ENCODE results near the gene TINAG. TPM values are rescaled to one million over a fixed set of nuclear protein-coding genes. Genes with fewer than 3 reads are reported as not detected.
"Not testable (repeated sequence)": the region's sequence is repeated elsewhere in the genome, so short reads cannot be mapped to it uniquely, and the experiment has no call there.

Gene TINAG
- total RNA-seq, 1 donor from 2014 or later, result not detected

- TF ChIP-seq CTCF (conservative IDR thresholded peaks at IDR 0.05), result no peak
- H3K4me3 Mint-ChIP-seq, result no peak overlapping the region
- no peaks in the 10 kb centered on the region for H3K36me3 Mint-ChIP-seq (ENCODE audit: low read depth)
- no peaks in the 10 kb centered on the region for H3K27me3 Mint-ChIP-seq (ENCODE audit: low read depth)
- H3K4me1 Mint-ChIP-seq, result no peaks in the 10 kb centered on the region
- no peak for DNase-seq (ENCODE audit: low read depth, low spot score)
- H3K27ac Mint-ChIP-seq (ENCODE audit: unreplicated experiment), result no peak overlapping the region
- H3K9me3 Mint-ChIP-seq, result peaks cover 11% of the 10 kb centered on the region
Measured at GRCh38 chr6:54327631-54328030, 19.4 kb downstream of the TINAG start.

- H3K4me1 Mint-ChIP-seq; DNase-seq (ENCODE audit: low read depth, low spot score); H3K36me3 Mint-ChIP-seq (ENCODE audit: low read depth); H3K4me3 Mint-ChIP-seq; H3K27me3 Mint-ChIP-seq (ENCODE audit: low read depth); H3K27ac Mint-ChIP-seq (ENCODE audit: unreplicated experiment): not testable (repeated sequence)
- peaks cover 13% of the 10 kb centered on the region for H3K9me3 Mint-ChIP-seq
Measured at GRCh38 chr6:54331571-54331970, 23.3 kb downstream of the TINAG start.

GRCh38 chr6:54335871-54336270 is 27.6 kb downstream of the TINAG start:
- no peak for TF ChIP-seq CTCF (conservative IDR thresholded peaks at IDR 0.05)
- H3K27ac Mint-ChIP-seq (ENCODE audit: unreplicated experiment), result no peak overlapping the region
- H3K9me3 Mint-ChIP-seq, result peaks cover 6% of the 10 kb centered on the region
- no peaks in the 10 kb centered on the region for H3K36me3 Mint-ChIP-seq (ENCODE audit: low read depth)
- DNase-seq (ENCODE audit: low read depth, low spot score), result no peak
- H3K4me3 Mint-ChIP-seq, result no peak overlapping the region
- no peaks in the 10 kb centered on the region for H3K27me3 Mint-ChIP-seq (ENCODE audit: low read depth)
- no peaks in the 10 kb centered on the region for H3K4me1 Mint-ChIP-seq

- no peak for TF ChIP-seq CTCF (conservative IDR thresholded peaks at IDR 0.05)
- DNase-seq (ENCODE audit: low read depth, low spot score), result no peak
Measured at GRCh38 chr6:54353975-54354374, 45.7 kb downstream of the TINAG start.

GRCh38 chr6:54354608-54355007 is 46.4 kb downstream of the TINAG start:
- Mint-ChIP-seq H3K27me3 (ENCODE audit: low read depth) (no peaks in the 10 kb centered on the region), H3K4me1 (no peaks in the 10 kb centered on the region), H3K9me3 (no peaks in the 10 kb centered on the region), H3K27ac (ENCODE audit: unreplicated experiment) (no peak overlapping the region), H3K36me3 (ENCODE audit: low read depth) (no peaks in the 10 kb centered on the region), H3K4me3 (no peak overlapping the region)
- no peak for TF ChIP-seq CTCF (conservative IDR thresholded peaks at IDR 0.05)
- DNase-seq (ENCODE audit: low read depth, low spot score), result no peak

More at GRCh38 chr6:54353975-54354374, 45.7 kb downstream of the TINAG start:
- H3K27ac Mint-ChIP-seq (ENCODE audit: unreplicated experiment), result no peak overlapping the region
- no peaks in the 10 kb centered on the region for H3K36me3 Mint-ChIP-seq (ENCODE audit: low read depth)
- H3K4me1 Mint-ChIP-seq, result no peaks in the 10 kb centered on the region
- H3K4me3 Mint-ChIP-seq, result no peak overlapping the region
- no peaks in the 10 kb centered on the region for H3K9me3 Mint-ChIP-seq
- H3K27me3 Mint-ChIP-seq (ENCODE audit: low read depth), result no peaks in the 10 kb centered on the region

GRCh38 chr6:54357141-54357540 is 48.9 kb downstream of the TINAG start:
- TF ChIP-seq CTCF (conservative IDR thresholded peaks at IDR 0.05), result no peak
- Mint-ChIP-seq H3K27ac (ENCODE audit: unreplicated experiment) (no peak overlapping the region), H3K4me1 (no peaks in the 10 kb centered on the region), H3K9me3 (no peaks in the 10 kb centered on the region), H3K4me3 (no peak overlapping the region), H3K27me3 (ENCODE audit: low read depth) (no peaks in the 10 kb centered on the region), H3K36me3 (ENCODE audit: low read depth) (no peaks in the 10 kb centered on the region)
- DNase-seq (ENCODE audit: low read depth, low spot score), result no peak
